Liver (tissue), 9 donors: ENCODE data around the gene CTTNBP2. TPM values are rescaled to one million over a fixed set of nuclear protein-coding genes. Genes with fewer than 3 reads are reported as not detected.

Experiments used
- DNase-seq: peaks from one replicate; pipeline ENCODE4 v3.0.0-alpha.2; 2017; ENCODE audit warnings: low spot score
- H3K27ac ChIP-seq, 2 donors: one replicate each; pipeline ENCODE4 v1.7.0; 2013; ENCODE audit warnings: inconsistent platforms in 2 of 2, low read length in 2 of 2, control low read depth in 1 of 2, low read depth in 1 of 2, mild to moderate bottlenecking in 1 of 2
- H3K27me3 ChIP-seq, 4 donors: one replicate each; pipeline versions ENCODE4 v1.6.1 to v1.7.0; 2013; ENCODE audit warnings: low read length in 3 of 4, inconsistent platforms in 1 of 4, mild to moderate bottlenecking in 1 of 4, moderate library complexity in 1 of 4; ENCODE audit not compliant: control insufficient read depth in 4 of 4, insufficient read depth in 4 of 4
- H3K36me3 ChIP-seq, 4 donors: one replicate each; pipeline versions ENCODE4 v1.6.1 to v1.7.0; 2013; ENCODE audit warnings: low read length in 3 of 4, mild to moderate bottlenecking in 3 of 4, low read depth in 1 of 4, moderate library complexity in 1 of 4; ENCODE audit not compliant: control insufficient read depth in 4 of 4, insufficient read depth in 3 of 4
- H3K4me1 ChIP-seq, 4 donors: one replicate each; pipeline versions ENCODE4 v1.6.1 to v1.7.0; 2013; ENCODE audit warnings: low read length in 3 of 4, mild to moderate bottlenecking in 3 of 4, moderate library complexity in 1 of 4; ENCODE audit not compliant: control insufficient read depth in 4 of 4, insufficient read depth in 4 of 4
- H3K4me3 ChIP-seq, 3 donors: one replicate each; pipeline versions ENCODE4 v1.6.1 to v1.7.0; 2013; ENCODE audit warnings: low read length in 3 of 3, control low read depth in 1 of 3, low read depth in 1 of 3, mild to moderate bottlenecking in 1 of 3
- H3K9ac ChIP-seq, 2 donors: one replicate each; pipeline ENCODE4 v1.7.0; 2013; ENCODE audit warnings: low read length in 2 of 2, mild to moderate bottlenecking in 2 of 2, moderate library complexity in 2 of 2, control low read depth in 1 of 2, low read depth in 1 of 2
- H3K9me3 ChIP-seq, 4 donors: one replicate each; pipeline versions ENCODE4 v1.6.1 to v1.7.0; 2013; ENCODE audit warnings: low read length in 3 of 4; ENCODE audit not compliant: control insufficient read depth in 4 of 4
- EGR1 ChIP-seq, 2 donors: IDR thresholded peaks; 2 replicates each; pipeline ENCODE4 v1.6.1; 2016 to 2018; ENCODE audit warnings: antibody characterized with exemption in 2 of 2, low read depth in 2 of 2
- FOXA1 ChIP-seq: IDR thresholded peaks from 2 replicates; pipeline ENCODE4 v1.6.1; 2016; ENCODE audit warnings: antibody characterized with exemption
- FOXA2 ChIP-seq: IDR thresholded peaks from 2 replicates; pipeline ENCODE4 v1.6.1; 2016; ENCODE audit warnings: antibody characterized with exemption
- GABPA ChIP-seq, 2 donors: IDR thresholded peaks in 1 of 2; conservative IDR thresholded peaks in 1 of 2; 2 replicates each; pipeline ENCODE4 v1.6.1; 2016; ENCODE audit warnings: antibody characterized with exemption in 2 of 2, mild to moderate bottlenecking in 1 of 2, moderate library complexity in 1 of 2
- HNF4A ChIP-seq, 2 donors: conservative IDR thresholded peaks; 2 replicates each; pipeline ENCODE4 v1.6.1; 2016; ENCODE audit warnings: antibody characterized with exemption in 2 of 2, mild to moderate bottlenecking in 2 of 2
- HNF4G ChIP-seq: IDR thresholded peaks from 2 replicates; pipeline ENCODE4 v1.6.1; 2016; ENCODE audit warnings: antibody characterized with exemption
- JUND ChIP-seq, 2 donors: IDR thresholded peaks; 2 replicates each; pipeline ENCODE4 v1.6.1; 2016; ENCODE audit warnings: antibody characterized with exemption in 2 of 2
- MAX ChIP-seq: IDR thresholded peaks from 2 replicates; pipeline ENCODE4 v1.6.1; 2016; ENCODE audit warnings: antibody characterized with exemption
- NR2F2 ChIP-seq: IDR thresholded peaks from 2 replicates; pipeline ENCODE4 v1.6.1; 2016; ENCODE audit warnings: antibody characterized with exemption
- RAD21 ChIP-seq, 2 donors: IDR thresholded peaks; 2 replicates each; pipeline ENCODE4 v1.6.1; 2016; ENCODE audit warnings: antibody characterized with exemption in 2 of 2, mild to moderate bottlenecking in 2 of 2
- REST ChIP-seq: IDR thresholded peaks from 2 replicates; pipeline ENCODE4 v1.6.1; 2016; ENCODE audit warnings: antibody characterized with exemption, mild to moderate bottlenecking
- RXRA ChIP-seq, 2 donors: IDR thresholded peaks; 2 replicates each; pipeline ENCODE4 v1.6.1; 2017 to 2018; ENCODE audit warnings: antibody characterized with exemption in 2 of 2, mild to moderate bottlenecking in 1 of 2
- SP1 ChIP-seq: IDR thresholded peaks from 2 replicates; pipeline ENCODE4 v1.6.1; 2018; ENCODE audit warnings: antibody characterized with exemption, mild to moderate bottlenecking
- TAF1 ChIP-seq: conservative IDR thresholded peaks from 2 replicates; pipeline ENCODE4 v1.6.1; 2016; ENCODE audit warnings: antibody characterized with exemption, mild to moderate bottlenecking
- YY1 ChIP-seq: IDR thresholded peaks from 2 replicates; pipeline ENCODE4 v1.6.1; 2016; ENCODE audit warnings: antibody characterized with exemption, mild to moderate bottlenecking
- ZBTB33 ChIP-seq: IDR thresholded peaks from 2 replicates; pipeline ENCODE4 v1.6.1; 2016; ENCODE audit warnings: antibody characterized with exemption
- WGBS: extraction: QIAGEN DNeasy Blood & Tissue Kit; methylation state at CpG from one replicate; pipeline ENCODE4 v1.1.7; 2013; 5-methylcytosine and 5-hydroxymethylcytosine counted together
- polyA plus RNA-seq, 2 donors: library from polyadenylated mRNA; stranded (reverse) in 1 of 2; unstranded in 1 of 2; fragments of 200-250 nt in 1 of 2; fragments of >200 nt in 1 of 2; fragmentation: Nextera tagmentation in 1 of 2; extraction: Ambion mirVana in 1 of 2; gene quantifications; one replicate each; pipeline versions ENCODE4 v1.2.1 to v1.2.3, GENCODE V29; 2013 to 2015
- total RNA-seq, 2 donors: library from RNA; depleted of rRNA; stranded (reverse); fragments of >200 nt; gene quantifications; one replicate each; pipeline ENCODE4 v1.2.3, GENCODE V29; 2014
- TF ChIP-seq, protein P1 (sequence below): fragments of 150-350 bp; IDR thresholded peaks from 2 replicates; pipeline ENCODE4 v1.5.1; 2017; ENCODE audit warnings: improper control_type of control experiment, low read depth, low read length; ENCODE audit not compliant: missing input control
- TF ChIP-seq, protein P2 (sequence below): IDR thresholded peaks from 2 replicates; pipeline ENCODE4 v1.6.1; 2016; ENCODE audit warnings: antibody characterized with exemption
- donor health status: healthy.
- donor health status: healthy.
- donor health status: healthy.
- donor health status: healthy.
- donor health status: healthy.

Gene CTTNBP2
- total and polyA plus RNA-seq, 4 donors: 1.2 to 1.7 (median 1.5) TPM

GRCh38 chr7:117819558-117819957, 53.7 kb downstream of the CTTNBP2 start:
- WGBS: 86% methylated on average over 2 of the region's 2 CpGs
- no peak for DNase-seq
- TF ChIP-seq GABPA (IDR thresholded peaks at IDR 0.05 in 1 of 2, conservative IDR thresholded peaks at IDR 0.05 in 1 of 2) (no peak), YY1 (no peak), HNF4G (no peak), NR2F2 (no peak), HNF4A (conservative IDR thresholded peaks at IDR 0.05) (no peak), TAF1 (no peak), FOXA1 (no peak), SP1 (no peak), MAX (no peak), RAD21 (IDR thresholded peaks at IDR 0.05) (no peak), FOXA2 (no peak), REST (no peak), ZBTB33 (no peak), RXRA (IDR thresholded peaks at IDR 0.05) (no peak)
- TF ChIP-seq, protein P1, sequence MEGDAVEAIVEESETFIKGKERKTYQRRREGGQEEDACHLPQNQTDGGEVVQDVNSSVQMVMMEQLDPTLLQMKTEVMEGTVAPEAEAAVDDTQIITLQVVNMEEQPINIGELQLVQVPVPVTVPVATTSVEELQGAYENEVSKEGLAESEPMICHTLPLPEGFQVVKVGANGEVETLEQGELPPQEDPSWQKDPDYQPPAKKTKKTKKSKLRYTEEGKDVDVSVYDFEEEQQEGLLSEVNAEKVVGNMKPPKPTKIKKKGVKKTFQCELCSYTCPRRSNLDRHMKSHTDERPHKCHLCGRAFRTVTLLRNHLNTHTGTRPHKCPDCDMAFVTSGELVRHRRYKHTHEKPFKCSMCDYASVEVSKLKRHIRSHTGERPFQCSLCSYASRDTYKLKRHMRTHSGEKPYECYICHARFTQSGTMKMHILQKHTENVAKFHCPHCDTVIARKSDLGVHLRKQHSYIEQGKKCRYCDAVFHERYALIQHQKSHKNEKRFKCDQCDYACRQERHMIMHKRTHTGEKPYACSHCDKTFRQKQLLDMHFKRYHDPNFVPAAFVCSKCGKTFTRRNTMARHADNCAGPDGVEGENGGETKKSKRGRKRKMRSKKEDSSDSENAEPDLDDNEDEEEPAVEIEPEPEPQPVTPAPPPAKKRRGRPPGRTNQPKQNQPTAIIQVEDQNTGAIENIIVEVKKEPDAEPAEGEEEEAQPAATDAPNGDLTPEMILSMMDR: no peak
- TF ChIP-seq, protein P2, sequence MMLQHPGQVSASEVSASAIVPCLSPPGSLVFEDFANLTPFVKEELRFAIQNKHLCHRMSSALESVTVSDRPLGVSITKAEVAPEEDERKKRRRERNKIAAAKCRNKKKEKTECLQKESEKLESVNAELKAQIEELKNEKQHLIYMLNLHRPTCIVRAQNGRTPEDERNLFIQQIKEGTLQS: no peak

DNA sequence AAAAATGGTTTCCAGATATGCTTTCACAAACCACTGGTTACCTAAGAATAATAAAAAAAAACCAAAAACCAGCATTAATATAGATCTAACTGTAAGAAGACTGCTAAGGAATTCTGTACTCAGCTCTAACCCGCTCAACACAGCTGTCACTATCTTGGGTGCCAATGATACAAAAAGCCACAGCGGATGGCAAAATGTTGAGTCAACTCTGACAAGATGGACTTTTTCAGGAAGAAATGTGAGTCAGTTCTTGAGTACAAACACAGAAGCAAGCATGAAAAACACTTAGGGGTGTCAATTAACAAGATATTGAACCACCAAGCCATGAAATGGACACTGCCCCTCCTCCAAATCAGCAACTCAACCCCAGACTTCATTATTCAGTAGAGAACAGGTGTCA, 55.0 kb downstream of the CTTNBP2 start:
- no peak overlapping the region for H3K27ac ChIP-seq
- H3K9me3 ChIP-seq: no peaks in the 10 kb centered on the region
- no peak overlapping the region for H3K4me3 ChIP-seq
- no peak for DNase-seq
- no peaks in the 10 kb centered on the region for H3K27me3 ChIP-seq
- H3K36me3 ChIP-seq: no peaks in the 10 kb centered on the region
- no peak overlapping the region for H3K9ac ChIP-seq
- WGBS: 99% methylated on average over 2 of the region's 2 CpGs
- H3K4me1 ChIP-seq: no peaks in the 10 kb centered on the region
- TF ChIP-seq HNF4A (conservative IDR thresholded peaks at IDR 0.05): no peak
- TF ChIP-seq, protein P1: no peak
- TF ChIP-seq, protein P2: no peak
- TF ChIP-seq RXRA (IDR thresholded peaks at IDR 0.05): no peak
- no peak for TF ChIP-seq HNF4G
- no peak for TF ChIP-seq ZBTB33
- TF ChIP-seq FOXA1: no peak
- TF ChIP-seq TAF1: no peak
- no peak for TF ChIP-seq YY1
- TF ChIP-seq EGR1 (IDR thresholded peaks at IDR 0.05; ENCODE audit: low read depth in 2 of 2): no peak
- no peak for TF ChIP-seq JUND (IDR thresholded peaks at IDR 0.05)
- no peak for TF ChIP-seq GABPA (IDR thresholded peaks at IDR 0.05 in 1 of 2, conservative IDR thresholded peaks at IDR 0.05 in 1 of 2)

More at GRCh38 chr7:117819558-117819957, 53.7 kb downstream of the CTTNBP2 start:
- Histone ChIP-seq H3K9me3 (no peaks in the 10 kb centered on the region), H3K36me3 (no peaks in the 10 kb centered on the region), H3K27me3 (no peaks in the 10 kb centered on the region), H3K9ac (no peak overlapping the region), H3K27ac (no peak overlapping the region), H3K4me1 (no peaks in the 10 kb centered on the region), H3K4me3 (no peak overlapping the region)
